Mesenteric fat pad (tissue), 1 donor: ENCODE data around the gene AGBL1. TPM values are rescaled to one million over a fixed set of nuclear protein-coding genes. Genes with fewer than 3 reads are reported as not detected.

Experiments
- DNase-seq: peaks from one replicate; pipeline ENCODE4 v3.0.0-alpha.2; 2020; ENCODE audit warnings: low spot score
- total RNA-seq: library from RNA; stranded (reverse); fragmentation: NEBNext Ultra II Directional; extraction: Animal tissue kit (Norgen Biotek cat#: 25700); gene quantifications from one replicate; pipeline ENCODE4 v1.2.1, GENCODE V29; 2021
- donor health status: DM: yes; HTN: yes; CAD: no.

Gene AGBL1
- total RNA-seq, 1 donor from 2014 or later: not detected

DNA sequence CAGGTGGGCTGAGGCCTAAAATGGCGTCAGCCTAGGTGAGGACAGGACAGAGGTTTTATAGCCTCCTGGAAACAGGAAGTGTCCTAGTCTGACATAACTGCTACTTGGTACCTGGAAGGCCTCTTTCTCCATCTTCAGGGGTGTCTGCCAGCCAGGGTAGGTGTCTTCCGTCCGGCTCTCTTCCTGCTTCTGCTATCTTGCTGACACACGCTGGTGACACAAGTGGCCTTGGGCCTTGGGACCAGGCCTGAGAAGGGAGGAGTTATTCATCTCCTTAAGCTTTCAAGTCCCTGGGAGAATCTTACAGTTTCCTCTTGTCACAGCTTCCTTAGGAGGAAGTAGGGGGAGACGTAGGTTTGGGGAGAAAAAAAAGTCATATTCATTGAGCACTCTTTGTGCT, 551.3 kb downstream of the AGBL1 start:
- DNase-seq: no peak

DNA sequence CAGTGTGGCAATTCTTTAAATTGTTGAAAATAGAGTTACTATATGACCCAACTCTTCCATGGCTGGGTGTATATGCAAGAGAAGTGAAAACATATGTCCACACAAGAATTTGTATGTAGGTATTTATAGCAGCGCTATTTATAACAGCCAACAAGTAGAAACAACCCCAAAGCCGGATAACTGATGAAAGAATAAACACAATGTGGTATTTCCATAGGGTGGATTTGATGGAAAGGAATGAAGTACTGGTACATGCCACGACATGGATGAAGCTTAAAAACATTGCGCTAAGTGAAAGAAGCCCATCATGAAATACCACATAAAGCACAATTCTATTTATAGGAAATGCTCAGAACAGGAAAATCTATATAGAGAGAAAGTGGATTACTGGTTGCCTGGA, 554.5 kb downstream of the AGBL1 start:
- no peak for DNase-seq

GRCh38 chr15:86634992-86635638, 555.4 kb downstream of the AGBL1 start:
- no peak for DNase-seq

- DNase-seq: no peak
Observed at GRCh38 chr15:86644339-86644738, 564.7 kb downstream of the AGBL1 start.

GRCh38 chr15:86645925-86646500, 566.3 kb downstream of the AGBL1 start:
- no peak for DNase-seq

GRCh38 chr15:86647810-86648440, 568.3 kb downstream of the AGBL1 start:
- DNase-seq: no peak

GRCh38 chr15:86649277-86649676, 569.6 kb downstream of the AGBL1 start:
- no peak for DNase-seq

GRCh38 chr15:86650094-86650493, 570.4 kb downstream of the AGBL1 start:
- no peak for DNase-seq

DNA sequence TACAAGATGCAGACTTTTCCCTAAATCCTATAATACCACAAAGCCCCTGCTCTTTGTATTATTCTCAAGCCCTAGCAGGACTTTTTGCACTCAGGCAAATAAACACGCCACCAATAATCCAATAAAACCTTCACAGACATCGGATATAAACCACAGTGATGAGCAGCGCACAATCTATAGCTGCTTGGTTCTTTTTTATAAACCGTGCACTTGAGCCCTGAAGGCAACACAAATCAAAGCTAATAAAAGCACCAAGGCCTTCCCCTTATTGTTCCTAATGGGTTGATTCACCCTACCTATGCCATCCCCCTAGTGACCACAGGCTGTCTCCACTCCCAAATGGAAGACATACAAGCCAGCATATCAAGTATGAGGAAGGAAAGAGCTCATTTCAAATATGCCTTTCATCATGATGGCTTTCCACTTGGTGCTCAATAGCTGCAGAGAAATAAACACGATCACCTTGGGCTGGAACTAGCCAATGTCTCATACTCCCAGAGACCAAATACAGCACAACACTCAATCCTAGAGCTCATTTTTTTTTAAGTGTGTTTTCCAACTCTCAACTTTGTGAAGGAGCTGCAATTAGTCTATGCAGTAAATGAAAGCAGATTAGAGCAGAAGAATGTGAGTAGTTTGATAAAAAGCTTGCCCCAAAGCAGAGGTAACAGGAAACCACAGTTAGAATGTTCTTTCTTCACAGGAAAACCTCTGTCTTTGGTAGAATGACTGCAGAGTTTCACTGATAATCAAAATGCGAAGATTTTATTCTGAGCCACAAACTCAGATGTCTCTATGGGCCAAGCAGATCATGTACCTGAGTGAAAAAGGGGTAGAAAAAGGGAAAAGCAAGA, 573.9 kb downstream of the AGBL1 start:
- no peak for DNase-seq

GRCh38 chr15:86654501-86654900, 574.8 kb downstream of the AGBL1 start:
- no peak for DNase-seq

GRCh38 chr15:86657305-86657704, 577.6 kb downstream of the AGBL1 start:
- DNase-seq: no peak

GRCh38 chr15:86659724-86660411, 580.2 kb downstream of the AGBL1 start:
- no peak for DNase-seq

DNA sequence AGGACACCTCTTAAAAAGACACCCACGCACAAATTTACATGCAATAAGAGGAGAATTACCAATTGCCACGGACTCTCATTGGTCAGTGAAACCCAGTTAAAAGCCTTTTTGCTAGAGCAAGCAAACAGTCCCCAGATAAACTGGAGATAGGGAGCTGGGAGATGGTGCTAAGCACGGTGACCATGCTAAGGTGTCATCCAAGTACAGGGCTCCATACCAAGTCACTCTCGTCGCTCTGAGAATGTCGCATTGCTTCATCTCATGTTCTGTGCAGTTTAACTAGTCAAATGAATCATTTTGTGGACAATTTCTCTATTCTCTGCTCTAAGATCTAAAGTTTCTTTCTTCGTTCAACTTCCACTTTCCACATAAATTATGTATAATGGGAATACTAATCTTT, 581.9 kb downstream of the AGBL1 start:
- DNase-seq: no peak

GRCh38 chr15:86663304-86663703, 583.6 kb downstream of the AGBL1 start:
- no peak for DNase-seq

DNA sequence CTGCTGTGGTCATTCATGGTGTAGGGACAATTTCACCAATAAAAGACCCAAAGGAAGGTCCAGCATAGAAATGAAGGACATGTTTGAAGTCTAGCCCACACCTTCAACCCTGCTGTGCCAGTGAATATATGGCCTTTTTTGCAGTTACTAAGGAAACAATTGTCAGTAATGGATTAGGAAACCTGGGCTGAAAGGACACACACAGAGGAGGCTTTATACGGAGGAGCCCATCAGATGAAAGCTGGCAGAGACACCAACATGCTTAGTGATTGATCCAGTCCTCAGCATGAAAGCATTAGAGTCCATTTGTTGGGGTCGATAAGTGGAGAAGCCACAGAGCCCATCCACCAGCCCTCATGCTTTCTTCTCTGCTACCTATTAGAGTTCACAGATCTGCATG, 584.3 kb downstream of the AGBL1 start:
- no peak for DNase-seq

- no peak for DNase-seq
Observed at GRCh38 chr15:86664581-86664980, 584.9 kb downstream of the AGBL1 start.

DNA sequence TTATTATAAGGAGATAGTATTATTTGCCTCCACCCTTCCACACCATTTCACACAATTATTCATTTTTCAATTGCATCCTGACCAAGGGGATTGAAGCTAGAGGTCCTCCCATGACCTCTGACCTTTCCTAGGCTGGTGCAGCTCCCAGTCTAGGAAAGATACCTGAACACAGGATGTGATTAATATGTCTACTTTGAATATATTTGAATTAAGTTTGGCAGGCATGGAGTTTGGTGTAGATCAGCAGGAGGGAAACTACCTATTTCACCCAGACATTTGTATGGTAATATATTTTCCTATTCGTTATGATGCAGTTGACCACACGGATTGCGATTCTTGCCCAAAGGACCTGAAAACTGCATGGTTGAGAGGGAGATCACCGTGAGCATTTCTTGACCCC, 596.3 kb downstream of the AGBL1 start:
- DNase-seq: no peak

DNA sequence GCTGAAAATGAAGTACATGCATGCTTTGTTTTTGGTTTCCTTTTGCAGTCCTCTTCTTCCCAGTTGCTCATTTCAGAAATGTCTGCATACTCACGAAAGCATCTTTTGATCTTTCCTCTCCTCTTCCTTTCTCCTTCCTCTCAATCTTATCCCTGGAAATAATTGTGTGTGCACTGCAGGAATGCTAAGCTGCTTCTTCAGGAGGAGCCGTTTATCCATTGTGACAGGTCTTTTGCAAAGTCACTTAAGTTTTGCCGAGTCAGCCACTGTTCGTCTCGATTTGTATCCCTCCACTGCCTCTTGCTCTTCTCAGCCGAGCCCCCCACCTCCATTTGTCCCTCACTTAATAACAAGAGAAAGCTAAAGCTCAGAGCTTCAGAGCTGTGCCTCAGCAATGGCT, 597.6 kb downstream of the AGBL1 start:
- DNase-seq: no peak

DNA sequence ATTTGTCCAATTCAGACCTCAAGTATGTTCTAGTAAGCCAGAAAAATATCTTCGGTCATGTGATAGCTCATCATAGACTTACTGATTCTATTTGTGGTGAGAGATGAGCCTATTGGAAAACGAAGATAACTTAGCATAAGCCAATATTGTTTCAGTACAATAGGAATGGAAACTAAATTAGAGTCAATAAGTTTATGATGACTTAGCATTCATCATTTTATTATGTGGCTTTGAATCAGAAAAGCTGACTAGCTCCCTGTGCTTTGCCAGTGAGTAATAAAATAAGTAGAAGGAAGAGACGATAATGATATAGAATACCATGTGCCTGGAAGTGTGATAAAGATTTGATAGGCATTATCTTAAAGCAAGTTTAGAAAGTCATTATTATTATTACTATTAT, 605.6 kb downstream of the AGBL1 start:
- DNase-seq: no peak

GRCh38 chr15:86689006-86689405, 609.3 kb downstream of the AGBL1 start:
- no peak for DNase-seq

GRCh38 chr15:86690566-86690965, 610.9 kb downstream of the AGBL1 start:
- DNase-seq: no peak
